Activated naive CD8-positive, alpha-beta T cell (primary cell): Measurements from ENCODE around the gene RGS19.

Experiments used
- H3K27ac Mint-ChIP-seq: one replicate; pipeline ENCODE4 v1.8.0; 2021; ENCODE audit warnings: mixed read lengths
- H3K27me3 Mint-ChIP-seq: one replicate; pipeline ENCODE4 v1.8.0; 2021; ENCODE audit warnings: mixed read lengths
- H3K36me3 Mint-ChIP-seq: one replicate; pipeline ENCODE4 v1.8.0; 2021; ENCODE audit warnings: mixed read lengths
- H3K4me1 Mint-ChIP-seq: one replicate; pipeline ENCODE4 v1.8.0; 2021; ENCODE audit warnings: low read depth, mixed read lengths
- H3K4me3 Mint-ChIP-seq: one replicate; pipeline ENCODE4 v1.8.0; 2021; ENCODE audit warnings: mild to moderate bottlenecking, mixed read lengths
- H3K9me3 Mint-ChIP-seq: one replicate; pipeline ENCODE4 v1.8.0; 2021; ENCODE audit warnings: low read depth, mixed read lengths

The RGS19 gene

DNA sequence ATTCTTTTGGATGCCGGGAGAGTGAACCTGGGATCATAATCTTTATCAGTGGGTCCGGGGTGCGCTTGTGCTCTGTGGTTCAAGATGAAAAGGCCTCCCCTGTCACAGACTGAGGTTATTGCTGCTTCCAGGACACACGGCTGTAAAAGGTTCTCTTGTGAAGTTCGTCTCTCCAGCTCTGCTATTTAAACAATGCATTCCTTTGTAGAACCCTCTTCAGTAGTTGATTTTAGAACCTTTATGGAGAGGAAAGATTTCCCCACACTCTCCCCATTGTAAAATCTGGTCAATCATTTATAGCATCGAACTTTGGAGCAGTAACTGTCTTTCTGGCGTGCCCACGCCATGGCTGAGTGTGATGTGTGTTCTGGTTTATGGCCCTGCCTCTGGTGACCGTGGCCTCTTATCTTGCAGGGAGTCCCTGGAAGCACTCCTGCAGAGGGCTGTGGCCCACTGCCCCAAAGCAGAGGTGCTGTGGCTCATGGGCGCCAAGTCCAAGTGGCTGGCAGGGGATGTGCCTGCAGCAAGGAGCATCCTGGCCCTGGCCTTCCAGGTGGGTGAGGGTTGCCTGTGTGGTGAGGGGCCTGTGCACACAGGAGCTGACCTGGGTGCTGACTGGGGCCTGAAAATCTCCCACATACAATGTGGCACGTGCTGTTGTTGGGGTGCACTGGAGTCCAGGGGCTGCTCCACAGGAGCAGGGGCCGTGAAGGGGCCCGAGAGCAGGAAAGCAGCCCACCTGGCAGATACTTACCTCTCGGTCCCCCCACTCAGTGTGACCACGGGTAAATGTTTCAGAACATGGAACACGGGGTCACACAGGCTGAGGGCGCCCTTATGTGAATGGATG, 55.0 kb downstream of the RGS19 start:
- Mint-ChIP-seq H3K27me3 (no peaks in the 10 kb centered on the region), H3K27ac (no peak overlapping the region), H3K9me3 (no peaks in the 10 kb centered on the region), H3K4me3 (no peak overlapping the region), H3K36me3 (peaks cover 5% of the 10 kb centered on the region), H3K4me1 (no peaks in the 10 kb centered on the region)

GRCh38 chr20:64023361-64024140, 55.8 kb downstream of the RGS19 start:
- Mint-ChIP-seq H3K27ac (no peak overlapping the region), H3K27me3 (no peaks in the 10 kb centered on the region), H3K36me3 (peaks cover 9% of the 10 kb centered on the region), H3K4me3 (no peak overlapping the region), H3K4me1 (no peaks in the 10 kb centered on the region), H3K9me3 (no peaks in the 10 kb centered on the region)
